GM23338 (cell line): ENCODE results near the gene DGKE. TPM values are rescaled to one million over a fixed set of nuclear protein-coding genes. Genes with fewer than 3 reads are reported as not detected.

Source experiments
- ATAC-seq: fragments of 200-7000 bp; cut with Tn5 transposase; 3 replicates; pipeline ENCODE4 v1.9.1; 2020
- DNase-seq: peaks from one replicate; pipeline ENCODE4 v3.0.0-alpha.2; 2015; ENCODE audit warnings: low spot score
- H2AFZ ChIP-seq: fragments of 200-600 bp; sonication (generic); 2 replicates; pipeline ENCODE4 v1.8.0; 2016; ENCODE audit warnings: antibody characterized with exemption, mild to moderate bottlenecking, moderate library complexity
- H3F3A ChIP-seq: fragments of 200-600 bp; sonication (generic); replicated peaks from 2 replicates; pipeline ENCODE4 v1.8.0; 2017; ENCODE audit warnings: antibody characterized with exemption, mixed run types, low read depth
- H3K27ac ChIP-seq: fragments of 200-600 bp; sonication (generic); 2 replicates; pipeline ENCODE4 v1.6.1; 2016; ENCODE audit warnings: low read depth
- H3K27me3 ChIP-seq: fragments of 200-600 bp; sonication (generic); 2 replicates; pipeline ENCODE4 v1.8.0; 2016; ENCODE audit warnings: mild to moderate bottlenecking, mixed run types, moderate library complexity; ENCODE audit not compliant: insufficient read depth
- H3K36me3 ChIP-seq: fragments of 200-600 bp; sonication (generic); 2 replicates; pipeline ENCODE4 v1.8.0; 2016; ENCODE audit warnings: mild to moderate bottlenecking; ENCODE audit not compliant: insufficient read depth
- H3K4me1 ChIP-seq: fragments of 200-600 bp; sonication (generic); 2 replicates; pipeline ENCODE4 v1.8.0; 2016; ENCODE audit warnings: mild to moderate bottlenecking, moderate library complexity; ENCODE audit not compliant: insufficient read depth
- H3K4me2 ChIP-seq: fragments of 200-600 bp; sonication (generic); 2 replicates; pipeline ENCODE4 v1.7.1; 2017; ENCODE audit warnings: mixed run types
- H3K4me3 ChIP-seq: fragments of 200-600 bp; sonication (generic); 2 replicates; pipeline ENCODE4 v1.6.1; 2016; ENCODE audit warnings: mixed run types
- H3K79me2 ChIP-seq: fragments of 200-600 bp; sonication (generic); replicated peaks from 2 replicates; pipeline ENCODE4 v1.8.0; 2017; ENCODE audit warnings: mild to moderate bottlenecking; ENCODE audit not compliant: insufficient read depth
- H3K9me2 ChIP-seq: fragments of 200-600 bp; sonication (generic); 2 replicates; pipeline ENCODE4 v1.8.0; 2017; ENCODE audit not compliant: insufficient read depth
- H4K20me1 ChIP-seq: fragments of 200-600 bp; sonication (generic); replicated peaks from 2 replicates; pipeline ENCODE4 v1.8.0; 2017; ENCODE audit warnings: mild to moderate bottlenecking; ENCODE audit not compliant: insufficient read depth
- H3K27ac Mint-ChIP-seq: 2 replicates; pipeline ENCODE4 v1.8.0; 2020; ENCODE audit warnings: inconsistent platforms, mild to moderate bottlenecking, moderate library complexity, mixed read lengths
- H3K27me3 Mint-ChIP-seq: 3 replicates; pipeline ENCODE4 v1.8.0; 2022; ENCODE audit warnings: low read depth, mild to moderate bottlenecking, moderate library complexity, mixed read lengths, inconsistent platforms; ENCODE audit not compliant: insufficient read depth, poor library complexity
- H3K36me3 Mint-ChIP-seq: 3 replicates; pipeline ENCODE4 v1.8.0; 2021; ENCODE audit warnings: low read depth, mild to moderate bottlenecking, inconsistent platforms, moderate library complexity, mixed read lengths
- H3K4me1 Mint-ChIP-seq: 3 replicates; pipeline ENCODE4 v1.8.0; 2020; ENCODE audit warnings: mild to moderate bottlenecking, inconsistent platforms, mixed read lengths
- H3K4me3 Mint-ChIP-seq: 3 replicates; pipeline ENCODE4 v1.8.0; 2021; ENCODE audit warnings: moderate library complexity, mild to moderate bottlenecking, inconsistent platforms, mixed read lengths
- H3K9me3 Mint-ChIP-seq: 3 replicates; pipeline ENCODE4 v1.8.0; 2020; ENCODE audit warnings: moderate library complexity, mild to moderate bottlenecking, inconsistent platforms, mixed read lengths
- EZH2phosphoT487 ChIP-seq: fragments of 200-600 bp; sonication (generic); IDR thresholded peaks from one replicate; pipeline ENCODE4 v1.8.1; 2018; ENCODE audit warnings: antibody characterized with exemption; ENCODE audit not compliant: unreplicated experiment
- NANOG ChIP-seq: IDR thresholded peaks from 2 replicates; pipeline ENCODE4 v1.6.1; 2016; ENCODE audit warnings: antibody characterized with exemption, borderline replicate concordance
- POLR2AphosphoS5 ChIP-seq: IDR thresholded peaks from 2 replicates; pipeline ENCODE4 v1.6.1; 2016; ENCODE audit warnings: antibody characterized with exemption, low read depth
- STAT1 ChIP-seq: IDR thresholded peaks from one replicate; pipeline ENCODE4 v1.6.1; 2016; ENCODE audit warnings: antibody characterized with exemption; ENCODE audit not compliant: unreplicated experiment
- ZNF114 ChIP-seq: fragments of 250-450 bp; sonication (Bioruptor Pico); IDR thresholded peaks from 2 replicates; pipeline ENCODE4 v1.5.0; 2020; ENCODE audit warnings: mild to moderate bottlenecking, moderate library complexity
- polyA plus RNA-seq: library from polyadenylated mRNA; unstranded; fragments of >200 nt; fragmentation: Nextera tagmentation; extraction: Ambion mirVana; gene quantifications from 2 replicates; pipeline ENCODE4 v1.2.1, GENCODE V29; 2016
- total RNA-seq: library from RNA; depleted of rRNA; stranded (reverse); fragments of >200 nt; shearing (Covaris generic); gene quantifications from 2 replicates; pipeline ENCODE4 v1.2.3, GENCODE V29; 2014
- TF ChIP-seq, protein P1 (sequence below): IDR thresholded peaks from 2 replicates; pipeline ENCODE4 v1.6.1; 2016; ENCODE audit warnings: antibody characterized with exemption
- TF ChIP-seq, protein P2 (sequence below), 2 experiments: fragments of 200-600 bp in 1 of 2; sonication (generic) in 1 of 2; conservative IDR thresholded peaks; 2 replicates each; pipeline versions ENCODE4 v1.5.1 to v1.6.1; 2016 to 2017; ENCODE audit warnings: antibody characterized with exemption in 2 of 2, low read depth in 2 of 2, mild to moderate bottlenecking in 2 of 2, moderate library complexity in 1 of 2
- TF ChIP-seq, protein P3 (sequence below): IDR thresholded peaks from one replicate; pipeline ENCODE4 v1.6.1; 2018; ENCODE audit warnings: antibody characterized with exemption; ENCODE audit not compliant: unreplicated experiment

DGKE gene
- total and polyA plus RNA-seq, 2 experiments from 2014 or later: 3.9 to 10.1 TPM

DNA sequence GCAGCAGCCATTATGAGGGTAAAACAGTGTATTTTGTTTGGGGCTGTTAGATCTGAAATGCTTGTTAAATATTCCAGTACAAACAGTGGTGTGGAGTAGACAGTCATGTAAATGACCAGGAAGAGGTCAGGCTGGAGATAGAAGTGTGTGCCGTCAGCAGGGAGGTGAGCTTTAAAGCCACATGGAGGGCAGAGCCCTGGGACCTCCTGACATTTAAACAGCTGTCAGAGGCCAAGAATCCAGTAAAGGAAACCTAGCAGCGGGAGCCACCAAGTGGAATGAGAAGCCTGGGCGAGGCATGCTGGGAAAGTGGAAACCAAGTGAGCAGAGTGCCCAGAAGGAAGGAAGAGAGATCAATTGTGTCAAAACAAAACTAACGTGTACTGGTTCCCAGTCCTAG is 27.0 kb upstream of the DGKE start:
- H3K27ac Mint-ChIP-seq: no peak overlapping the region
- H3K9me2 ChIP-seq: no peaks in the 10 kb centered on the region
- no peak overlapping the region for H2AFZ ChIP-seq
- peaks cover 2% of the 10 kb centered on the region for H3K27me3 Mint-ChIP-seq
- DNase-seq (no peak), ATAC-seq (no peak)
- no peaks in the 10 kb centered on the region for H3F3A ChIP-seq
- H3K4me2 ChIP-seq: no peak overlapping the region
- no peaks in the 10 kb centered on the region for H3K4me1 ChIP-seq
- H4K20me1 ChIP-seq: no peaks in the 10 kb centered on the region
- H3K27ac ChIP-seq: no peak overlapping the region
- H3K4me3 ChIP-seq: no peak overlapping the region
- H3K79me2 ChIP-seq: no peaks in the 10 kb centered on the region
- H3K9me3 Mint-ChIP-seq: no peaks in the 10 kb centered on the region
- no peaks in the 10 kb centered on the region for H3K36me3 ChIP-seq
- H3K4me1 Mint-ChIP-seq: no peaks in the 10 kb centered on the region
- no peaks in the 10 kb centered on the region for H3K27me3 ChIP-seq
- no peak overlapping the region for H3K4me3 Mint-ChIP-seq
- TF ChIP-seq EZH2phosphoT487 (no peak), NANOG (no peak), ZNF114 (CRISPR knock-in tag) (no peak)
- TF ChIP-seq, protein P1, sequence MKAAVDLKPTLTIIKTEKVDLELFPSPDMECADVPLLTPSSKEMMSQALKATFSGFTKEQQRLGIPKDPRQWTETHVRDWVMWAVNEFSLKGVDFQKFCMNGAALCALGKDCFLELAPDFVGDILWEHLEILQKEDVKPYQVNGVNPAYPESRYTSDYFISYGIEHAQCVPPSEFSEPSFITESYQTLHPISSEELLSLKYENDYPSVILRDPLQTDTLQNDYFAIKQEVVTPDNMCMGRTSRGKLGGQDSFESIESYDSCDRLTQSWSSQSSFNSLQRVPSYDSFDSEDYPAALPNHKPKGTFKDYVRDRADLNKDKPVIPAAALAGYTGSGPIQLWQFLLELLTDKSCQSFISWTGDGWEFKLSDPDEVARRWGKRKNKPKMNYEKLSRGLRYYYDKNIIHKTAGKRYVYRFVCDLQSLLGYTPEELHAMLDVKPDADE: no peak
- TF ChIP-seq, protein P2, sequence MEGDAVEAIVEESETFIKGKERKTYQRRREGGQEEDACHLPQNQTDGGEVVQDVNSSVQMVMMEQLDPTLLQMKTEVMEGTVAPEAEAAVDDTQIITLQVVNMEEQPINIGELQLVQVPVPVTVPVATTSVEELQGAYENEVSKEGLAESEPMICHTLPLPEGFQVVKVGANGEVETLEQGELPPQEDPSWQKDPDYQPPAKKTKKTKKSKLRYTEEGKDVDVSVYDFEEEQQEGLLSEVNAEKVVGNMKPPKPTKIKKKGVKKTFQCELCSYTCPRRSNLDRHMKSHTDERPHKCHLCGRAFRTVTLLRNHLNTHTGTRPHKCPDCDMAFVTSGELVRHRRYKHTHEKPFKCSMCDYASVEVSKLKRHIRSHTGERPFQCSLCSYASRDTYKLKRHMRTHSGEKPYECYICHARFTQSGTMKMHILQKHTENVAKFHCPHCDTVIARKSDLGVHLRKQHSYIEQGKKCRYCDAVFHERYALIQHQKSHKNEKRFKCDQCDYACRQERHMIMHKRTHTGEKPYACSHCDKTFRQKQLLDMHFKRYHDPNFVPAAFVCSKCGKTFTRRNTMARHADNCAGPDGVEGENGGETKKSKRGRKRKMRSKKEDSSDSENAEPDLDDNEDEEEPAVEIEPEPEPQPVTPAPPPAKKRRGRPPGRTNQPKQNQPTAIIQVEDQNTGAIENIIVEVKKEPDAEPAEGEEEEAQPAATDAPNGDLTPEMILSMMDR (conservative IDR thresholded peaks at IDR 0.05; ENCODE audit: low read depth in 2 of 2): no peak
- no peaks in the 10 kb centered on the region for H3K36me3 Mint-ChIP-seq

DNA sequence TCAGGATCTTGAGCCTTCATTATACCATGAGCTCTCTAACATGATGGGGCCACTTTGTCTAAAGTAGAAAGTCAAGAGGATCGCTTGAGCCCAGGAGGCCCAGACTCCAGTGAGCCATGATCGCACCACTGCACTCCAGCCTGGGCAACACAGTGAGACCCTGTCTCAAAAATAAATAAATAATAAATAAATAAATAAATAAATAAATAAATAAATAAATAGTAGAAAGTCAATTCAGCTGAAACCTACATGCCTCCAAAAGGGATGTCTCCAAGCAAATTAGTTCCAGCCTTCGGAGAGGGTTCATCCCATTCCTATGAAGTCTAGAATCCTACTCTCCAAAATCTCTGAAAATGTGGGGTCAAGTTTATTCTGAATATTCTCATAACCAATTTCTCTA is 26.2 kb upstream of the DGKE start:
- Histone ChIP-seq H3K27me3 (no peaks in the 10 kb centered on the region), H3F3A (no peaks in the 10 kb centered on the region), H3K4me1 (no peaks in the 10 kb centered on the region), H3K4me3 (no peak overlapping the region), H3K9me2 (no peaks in the 10 kb centered on the region), H3K27ac (no peak overlapping the region), H3K36me3 (no peaks in the 10 kb centered on the region), H2AFZ (no peak overlapping the region), H3K79me2 (no peaks in the 10 kb centered on the region), H4K20me1 (no peaks in the 10 kb centered on the region), H3K4me2 (no peak overlapping the region)
- DNase-seq: no peak
- peaks cover 2% of the 10 kb centered on the region for H3K27me3 Mint-ChIP-seq
- ATAC-seq: no peak
- no peak overlapping the region for H3K4me3 Mint-ChIP-seq
- no peaks in the 10 kb centered on the region for H3K36me3 Mint-ChIP-seq
- peaks cover 3% of the 10 kb centered on the region; the same call in 2 of the 3 replicates for H3K4me1 Mint-ChIP-seq
- no peak overlapping the region for H3K27ac Mint-ChIP-seq
- no peaks in the 10 kb centered on the region for H3K9me3 Mint-ChIP-seq
- TF ChIP-seq STAT1 (no peak), POLR2AphosphoS5 (no peak)
- TF ChIP-seq, protein P3, sequence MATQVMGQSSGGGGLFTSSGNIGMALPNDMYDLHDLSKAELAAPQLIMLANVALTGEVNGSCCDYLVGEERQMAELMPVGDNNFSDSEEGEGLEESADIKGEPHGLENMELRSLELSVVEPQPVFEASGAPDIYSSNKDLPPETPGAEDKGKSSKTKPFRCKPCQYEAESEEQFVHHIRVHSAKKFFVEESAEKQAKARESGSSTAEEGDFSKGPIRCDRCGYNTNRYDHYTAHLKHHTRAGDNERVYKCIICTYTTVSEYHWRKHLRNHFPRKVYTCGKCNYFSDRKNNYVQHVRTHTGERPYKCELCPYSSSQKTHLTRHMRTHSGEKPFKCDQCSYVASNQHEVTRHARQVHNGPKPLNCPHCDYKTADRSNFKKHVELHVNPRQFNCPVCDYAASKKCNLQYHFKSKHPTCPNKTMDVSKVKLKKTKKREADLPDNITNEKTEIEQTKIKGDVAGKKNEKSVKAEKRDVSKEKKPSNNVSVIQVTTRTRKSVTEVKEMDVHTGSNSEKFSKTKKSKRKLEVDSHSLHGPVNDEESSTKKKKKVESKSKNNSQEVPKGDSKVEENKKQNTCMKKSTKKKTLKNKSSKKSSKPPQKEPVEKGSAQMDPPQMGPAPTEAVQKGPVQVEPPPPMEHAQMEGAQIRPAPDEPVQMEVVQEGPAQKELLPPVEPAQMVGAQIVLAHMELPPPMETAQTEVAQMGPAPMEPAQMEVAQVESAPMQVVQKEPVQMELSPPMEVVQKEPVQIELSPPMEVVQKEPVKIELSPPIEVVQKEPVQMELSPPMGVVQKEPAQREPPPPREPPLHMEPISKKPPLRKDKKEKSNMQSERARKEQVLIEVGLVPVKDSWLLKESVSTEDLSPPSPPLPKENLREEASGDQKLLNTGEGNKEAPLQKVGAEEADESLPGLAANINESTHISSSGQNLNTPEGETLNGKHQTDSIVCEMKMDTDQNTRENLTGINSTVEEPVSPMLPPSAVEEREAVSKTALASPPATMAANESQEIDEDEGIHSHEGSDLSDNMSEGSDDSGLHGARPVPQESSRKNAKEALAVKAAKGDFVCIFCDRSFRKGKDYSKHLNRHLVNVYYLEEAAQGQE: no peak
- TF ChIP-seq, protein P1: no peak
- TF ChIP-seq, protein P2 (conservative IDR thresholded peaks at IDR 0.05; ENCODE audit: low read depth in 2 of 2): no peak
